ENCODE results near the gene CCDC89. TPM values are rescaled to one million over a fixed set of nuclear protein-coding genes. Genes with fewer than 3 reads are reported as not detected.

CCDC89 gene
- total and polyA plus RNA-seq, 12 donors = 0.22 to 0.83 (median 0.52) TPM

- WGBS, 2 donors = 56% methylated on average over 15 of the region's 15 CpGs
- peak in 7 of 8 donors; percentile 4 to 31 (median 6) for ATAC-seq
- Histone ChIP-seq H3K9me3 (no peaks in the 10 kb centered on the region), H3K4me1 (peaks cover 0 to 45% (median 16%) of the 10 kb centered on the region in 9 donors), H3K4me3 (peak overlapping the region in 9 of 10 donors; percentile 8 to 56 (median 53)), H3K27ac (peak overlapping the region in 9 of 10 donors; percentile 30 to 81 (median 71)), H3K36me3 (no peaks in the 10 kb centered on the region), H3K27me3 (no peaks in the 10 kb centered on the region)
- no peak for TF ChIP-seq CTCF (IDR thresholded peaks at IDR 0.05)
- intact Hi-C loops (cut with DNase I) = no loop called here
- DNase-seq = peak in 1 of 2 donors; percentile 16
Measured at GRCh38 chr11:85685125-85685819, 723 bp downstream of the CCDC89 start.

GRCh38 chr11:85682330-85683305, 3.4 kb downstream of the CCDC89 start:
- peaks cover 0 to 45% (median 16%) of the 10 kb centered on the region in 9 donors for H3K4me1 ChIP-seq

GRCh38 chr11:85680897-85681296, 5.1 kb downstream of the CCDC89 start:
- peaks cover 0 to 38% (median 9%) of the 10 kb centered on the region in 9 donors for H3K4me1 ChIP-seq
- DNase-seq (no peak), ATAC-seq (no peak)
- no peaks in the 10 kb centered on the region for H3K27me3 ChIP-seq
- H3K4me3 ChIP-seq = no peak overlapping the region
- intact Hi-C loops (cut with DNase I) = no loop called here
- no peaks in the 10 kb centered on the region for H3K36me3 ChIP-seq
- 71 to 75% methylated on average over 1 of the region's 1 CpG for WGBS, 2 donors
- H3K9me3 ChIP-seq = no peaks in the 10 kb centered on the region
- H3K27ac ChIP-seq = no peak overlapping the region
- TF ChIP-seq CTCF (IDR thresholded peaks at IDR 0.05) = no peak

More at GRCh38 chr11:85682330-85683305, 3.4 kb downstream of the CCDC89 start:
- peak; percentile 72 to 84 for DNase-seq
- intact Hi-C loops (cut with DNase I) = no loop called here
- Histone ChIP-seq H3K27me3 (no peaks in the 10 kb centered on the region), H3K9me3 (no peaks in the 10 kb centered on the region), H3K4me3 (peak overlapping the region; percentile 53 to 68 (median 62)), H3K27ac (peak overlapping the region in 8 of 10 donors; percentile 3 to 70 (median 44)), H3K36me3 (no peaks in the 10 kb centered on the region)
- no peak for TF ChIP-seq CTCF (IDR thresholded peaks at IDR 0.05)
- WGBS, 2 donors = 19 to 23% methylated on average over 43 of the region's 43 CpGs
- peak in 7 of 8 donors; percentile 50 to 84 (median 75) for ATAC-seq

GRCh38 chr11:85679576-85679975, 6.4 kb downstream of the CCDC89 start:
- Histone ChIP-seq H3K4me1 (peaks cover 0 to 26% (median 7%) of the 10 kb centered on the region in 9 donors), H3K27ac (no peak overlapping the region), H3K4me3 (no peak overlapping the region), H3K27me3 (no peaks in the 10 kb centered on the region), H3K36me3 (no peaks in the 10 kb centered on the region), H3K9me3 (peaks cover 0 to 2% (median 0%) of the 10 kb centered on the region in 11 donors)
- no peak for TF ChIP-seq CTCF (IDR thresholded peaks at IDR 0.05)
- intact Hi-C loops (cut with DNase I) = no loop called here
- DNase-seq (no peak), ATAC-seq (no peak)
- WGBS, 2 donors = 68 to 75% methylated on average over 4 of the region's 4 CpGs
